Spleen (tissue), 11 donors: ENCODE data around the gene HFE. TPM values are rescaled to one million over a fixed set of nuclear protein-coding genes. Genes with fewer than 3 reads are reported as not detected.

Source experiments
- DNase-seq: peaks from one replicate; pipeline ENCODE4 v3.0.0-alpha.2; 2020
- H3K27ac ChIP-seq, 8 donors: fragments of 200-600 bp; sonication (generic) in 7 of 8; 1 replicate in 4 of 8; 2 replicates in 4 of 8; pipeline versions ENCODE4 v1.5.0 to v1.8.0; 2016 to 2021; ENCODE audit warnings: inconsistent platforms in 4 of 8, mild to moderate bottlenecking in 4 of 8, moderate library complexity in 1 of 8
- H3K27me3 ChIP-seq, 7 donors: fragments of 200-600 bp; sonication (generic) in 6 of 7; replicated peaks in 1 of 7; 1 replicate in 4 of 7; 2 replicates in 3 of 7; pipeline versions ENCODE4 v1.5.0 to v1.8.0; 2016 to 2021; ENCODE audit warnings: inconsistent platforms in 3 of 7, mild to moderate bottlenecking in 1 of 7
- H3K36me3 ChIP-seq, 6 donors: fragments of 200-600 bp; sonication (generic) in 5 of 6; 1 replicate in 4 of 6; 2 replicates in 2 of 6; pipeline versions ENCODE4 v1.5.0 to v1.8.0; 2016 to 2021; ENCODE audit warnings: inconsistent platforms in 2 of 6
- H3K4me1 ChIP-seq, 6 donors: fragments of 200-600 bp; sonication (generic) in 5 of 6; 1 replicate in 3 of 6; 2 replicates in 3 of 6; pipeline versions ENCODE4 v1.5.0 to v1.8.0; 2016 to 2021; ENCODE audit warnings: inconsistent platforms in 3 of 6
- H3K4me3 ChIP-seq, 8 donors: fragments of 200-600 bp; sonication (generic) in 7 of 8; 1 replicate in 4 of 8; 2 replicates in 4 of 8; pipeline versions ENCODE4 v1.5.0 to v1.8.0; 2016 to 2021; ENCODE audit warnings: inconsistent platforms in 4 of 8, mild to moderate bottlenecking in 4 of 8, moderate library complexity in 2 of 8
- H3K9me3 ChIP-seq, 8 donors: fragments of 200-600 bp; sonication (generic) in 7 of 8; 1 replicate in 4 of 8; 2 replicates in 4 of 8; pipeline versions ENCODE4 v1.5.0 to v1.8.0; 2016 to 2021; ENCODE audit warnings: inconsistent platforms in 4 of 8
- POLR2A ChIP-seq, 3 donors: fragments of 450-650 bp; IDR thresholded peaks; one replicate each; pipeline ENCODE4 v1.5.1; 2017; ENCODE audit warnings: antibody characterized with exemption in 3 of 3, mild to moderate bottlenecking in 1 of 3
- POLR2AphosphoS5 ChIP-seq, 3 donors: sonication (generic); formaldehyde crosslinking; IDR thresholded peaks; one replicate each; pipeline ENCODE4 v1.5.1; 2017; ENCODE audit warnings: antibody characterized with exemption in 3 of 3
- WGBS, 5 donors: extraction: QIAGEN DNeasy Blood & Tissue Kit in 3 of 5; methylation state at CpG; one replicate each; pipeline versions ENCODE4 v1.1.5 to v1.1.7; 2013 to 2018; 5-methylcytosine and 5-hydroxymethylcytosine counted together
- intact Hi-C: fragments of 100-400 bp; cut with DNase I; formaldehyde crosslinking; loops from one replicate; pipeline ENCODE4 v1.15.0; 2023; ENCODE audit warnings: low total_unique reads
- polyA plus RNA-seq, 3 donors: library from polyadenylated mRNA; stranded (reverse); fragments of 200-250 nt; gene quantifications; one replicate each; pipeline ENCODE4 v1.2.1, GENCODE V29; 2013
- total RNA-seq, 7 donors: library from RNA; depleted of rRNA in 3 of 7; stranded (reverse); fragments of >200 nt in 3 of 7; fragmentation: NEBNext Ultra II Directional in 4 of 7; extraction: Animal tissue kit (Norgen Biotek cat#: 25700) in 4 of 7; gene quantifications; one replicate each; pipeline versions ENCODE4 v1.1.0 to v1.2.1, GENCODE V29; 2016 to 2021
- TF ChIP-seq, protein P1 (sequence below), 11 experiments: fragments of 200-600 bp in 7 of 11; fragments of 450-650 bp in 4 of 11; sonication (generic) in 4 of 11; IDR thresholded peaks in 8 of 11; conservative IDR thresholded peaks in 3 of 11; 1 replicate in 7 of 11; 2 replicates in 4 of 11; pipeline versions ENCODE4 v1.4.0 to v1.8.0; 2016 to 2021; ENCODE audit warnings: antibody characterized with exemption in 11 of 11, inconsistent platforms in 4 of 11, mild to moderate bottlenecking in 1 of 11
- donor health status: healthy with polysubstance abuse.
- donor health status: DM: no; HTN: no; CAD: no; lungs with moderate emphysema.
- donor health status: DM: no; HTN: no; CAD: no.
- donor health status: Bipolar disorder and iron deficiency.
- donor health status: healthy.
- donor health status: DM: no; HTN: no; CAD: no.
- donor health status: DM: yes; HTN: yes; CAD: no.

The HFE gene
- total and polyA plus RNA-seq, 10 donors, result 2.4 to 30.3 (median 14.1) TPM

DNA sequence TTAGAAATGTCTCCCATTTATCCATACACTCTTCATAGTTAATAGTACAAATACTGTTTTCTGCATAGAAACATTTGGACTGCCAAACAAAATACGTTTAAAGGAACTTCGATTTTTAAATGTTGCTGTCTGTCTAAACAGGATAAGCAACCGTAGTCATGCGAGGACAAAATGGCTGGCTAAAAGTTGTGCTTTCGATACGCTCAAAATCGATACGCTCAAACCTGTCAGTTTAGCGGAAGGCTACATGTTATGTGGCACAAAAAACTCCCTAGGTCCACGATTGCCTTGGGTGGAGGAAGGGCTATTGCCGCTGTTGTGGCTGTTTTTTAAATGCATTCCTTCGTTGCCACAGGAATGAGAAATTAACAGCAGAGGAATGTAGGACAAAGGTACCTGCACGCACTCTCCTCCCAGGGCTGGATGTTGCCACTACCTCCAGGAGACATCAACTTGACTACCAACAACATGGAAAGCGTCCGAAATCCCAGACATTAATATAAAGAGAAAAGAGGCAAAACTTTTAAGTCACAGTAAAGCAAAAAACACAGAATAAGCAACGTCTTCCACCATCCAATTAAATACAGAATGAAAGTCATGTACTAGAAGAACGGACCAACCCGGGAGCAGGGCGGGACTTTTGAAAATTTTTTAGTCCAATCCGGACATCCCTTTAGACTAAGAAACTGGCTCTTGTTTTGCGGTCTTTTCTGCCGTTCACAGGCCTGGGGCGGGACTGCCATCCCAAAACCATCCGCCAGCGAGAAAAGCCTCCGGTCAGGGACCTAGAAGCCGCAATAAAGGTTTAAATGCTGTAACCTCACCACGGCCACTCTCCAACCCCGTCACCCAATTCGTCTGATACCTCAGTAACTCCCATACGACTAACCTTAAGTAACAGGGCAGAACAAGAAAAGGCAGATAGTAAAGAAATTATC lies 32.2 kb upstream of the HFE start:
- DNase-seq, result peak; percentile 93
- H3K9me3 ChIP-seq, result no peaks in the 10 kb centered on the region
- WGBS, 5 donors, result 0% methylated on average over 31 of the region's 31 CpGs
- H3K4me3 ChIP-seq, result peak overlapping the region; percentile 25 to 79 (median 56)
- TF ChIP-seq POLR2AphosphoS5 (IDR thresholded peaks at IDR 0.05) (peak in 2 of 3 donors; percentile 53 to 70), POLR2A (IDR thresholded peaks at IDR 0.05) (peak in 2 of 3 donors; percentile 49 to 70)
- TF ChIP-seq, protein P1, sequence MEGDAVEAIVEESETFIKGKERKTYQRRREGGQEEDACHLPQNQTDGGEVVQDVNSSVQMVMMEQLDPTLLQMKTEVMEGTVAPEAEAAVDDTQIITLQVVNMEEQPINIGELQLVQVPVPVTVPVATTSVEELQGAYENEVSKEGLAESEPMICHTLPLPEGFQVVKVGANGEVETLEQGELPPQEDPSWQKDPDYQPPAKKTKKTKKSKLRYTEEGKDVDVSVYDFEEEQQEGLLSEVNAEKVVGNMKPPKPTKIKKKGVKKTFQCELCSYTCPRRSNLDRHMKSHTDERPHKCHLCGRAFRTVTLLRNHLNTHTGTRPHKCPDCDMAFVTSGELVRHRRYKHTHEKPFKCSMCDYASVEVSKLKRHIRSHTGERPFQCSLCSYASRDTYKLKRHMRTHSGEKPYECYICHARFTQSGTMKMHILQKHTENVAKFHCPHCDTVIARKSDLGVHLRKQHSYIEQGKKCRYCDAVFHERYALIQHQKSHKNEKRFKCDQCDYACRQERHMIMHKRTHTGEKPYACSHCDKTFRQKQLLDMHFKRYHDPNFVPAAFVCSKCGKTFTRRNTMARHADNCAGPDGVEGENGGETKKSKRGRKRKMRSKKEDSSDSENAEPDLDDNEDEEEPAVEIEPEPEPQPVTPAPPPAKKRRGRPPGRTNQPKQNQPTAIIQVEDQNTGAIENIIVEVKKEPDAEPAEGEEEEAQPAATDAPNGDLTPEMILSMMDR (IDR thresholded peaks at IDR 0.05 in 8 of 11, conservative IDR thresholded peaks at IDR 0.05 in 3 of 11), result peak in 10 of 11 experiments; percentile 15 to 59 (median 38)
- H3K27me3 ChIP-seq, result no peaks in the 10 kb centered on the region
- H3K27ac ChIP-seq, result peak overlapping the region; percentile 93 to 100 (median 98)
- intact Hi-C loops, result no loop called here
- peaks cover 8 to 42% (median 17%) of the 10 kb centered on the region in 6 donors for H3K4me1 ChIP-seq
- no peaks in the 10 kb centered on the region for H3K36me3 ChIP-seq

DNA sequence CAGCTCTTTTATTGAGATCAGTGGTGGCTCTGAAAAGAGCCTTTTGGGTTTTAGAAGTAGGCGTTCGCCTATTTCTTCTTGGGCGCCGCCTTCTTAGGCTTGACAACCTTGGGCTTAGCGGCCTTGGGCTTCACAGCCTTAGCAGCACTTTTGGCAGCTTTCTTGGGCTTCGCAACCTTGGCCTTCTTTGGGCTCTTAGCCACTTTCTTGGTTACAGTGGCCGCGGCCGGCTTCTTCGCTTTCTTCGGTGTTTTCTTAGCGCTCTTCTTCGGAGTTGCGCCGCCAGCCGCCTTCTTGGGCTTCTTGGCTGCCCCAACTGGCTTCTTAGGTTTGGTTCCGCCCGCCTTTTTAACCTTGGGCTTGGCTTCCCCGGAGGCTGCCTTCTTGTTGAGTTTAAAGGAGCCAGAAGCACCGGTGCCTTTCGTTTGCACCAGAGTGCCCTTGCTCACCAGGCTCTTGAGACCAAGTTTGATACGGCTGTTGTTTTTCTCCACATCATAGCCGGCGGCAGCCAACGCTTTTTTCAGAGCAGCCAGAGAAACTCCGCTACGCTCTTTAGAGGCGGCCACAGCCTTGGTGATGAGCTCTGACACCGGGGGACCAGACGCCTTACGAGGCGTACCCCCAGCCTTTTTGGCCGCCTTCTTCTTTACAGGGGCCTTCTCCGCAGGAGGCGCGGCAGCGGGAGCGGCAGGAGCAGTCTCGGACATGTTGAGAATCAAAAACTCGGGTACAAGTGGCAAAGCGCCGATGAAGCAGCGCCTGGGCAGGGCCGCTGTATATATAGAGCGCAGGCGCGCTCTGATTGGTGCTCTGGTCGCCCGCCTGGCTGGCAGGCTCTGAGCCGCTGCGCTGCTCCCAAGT lies 31.3 kb upstream of the HFE start:
- TF ChIP-seq, protein P1 (IDR thresholded peaks at IDR 0.05 in 8 of 11, conservative IDR thresholded peaks at IDR 0.05 in 3 of 11), result peak in 3 of 11 experiments; percentile 4 to 13 (median 12)
- TF ChIP-seq POLR2A (IDR thresholded peaks at IDR 0.05) (peak; percentile 97 to 99 (median 99)), POLR2AphosphoS5 (IDR thresholded peaks at IDR 0.05) (peak; percentile 100)
- WGBS, 5 donors, result 0 to 1% (median 0%) methylated on average over 46 to 51 of the region's 51 CpGs

DNA sequence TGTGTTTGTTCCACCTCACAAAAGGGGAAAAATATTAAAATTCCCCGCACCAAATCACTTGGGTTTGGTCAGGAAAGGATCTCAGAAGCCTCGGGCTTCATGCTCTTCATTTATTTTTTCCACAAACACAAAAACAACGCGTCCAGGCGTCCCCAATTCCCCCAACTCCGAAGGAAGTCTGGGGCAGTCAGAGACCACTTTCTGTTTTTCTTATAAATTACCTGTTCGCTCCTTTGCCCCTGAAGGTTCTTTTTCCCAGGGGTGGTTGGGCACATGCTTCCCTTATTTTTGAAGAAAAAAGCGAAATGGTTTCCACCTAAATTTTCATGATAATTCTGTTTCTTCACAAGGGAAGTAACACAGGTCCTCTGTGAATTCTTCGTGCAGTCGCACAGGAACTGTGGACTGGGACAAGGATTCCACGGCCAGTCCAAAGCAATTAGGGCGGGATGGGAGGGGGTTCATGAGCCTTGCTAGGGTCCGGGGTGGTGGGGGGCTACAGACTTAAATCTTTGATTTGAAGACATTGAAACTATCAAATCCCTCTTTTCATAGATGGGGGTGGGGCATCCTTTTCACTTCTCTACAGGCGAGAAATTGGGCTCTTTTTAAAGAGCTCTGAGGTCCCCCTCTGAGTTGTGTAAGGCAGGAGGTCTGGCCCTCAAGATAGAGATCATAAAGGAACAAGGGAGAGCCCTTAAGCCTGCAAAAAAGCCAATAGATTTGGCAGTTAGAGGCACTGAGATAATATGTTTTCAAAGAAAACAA lies 30.5 kb upstream of the HFE start:
- Histone ChIP-seq H3K4me3 (peak overlapping the region in 7 of 8 donors; percentile 53 to 79 (median 57)), H3K4me1 (peaks cover 8 to 44% (median 17%) of the 10 kb centered on the region in 6 donors), H3K27me3 (no peaks in the 10 kb centered on the region), H3K9me3 (no peaks in the 10 kb centered on the region), H3K27ac (peak overlapping the region; percentile 93 to 100 (median 98)), H3K36me3 (no peaks in the 10 kb centered on the region)
- intact Hi-C loops, result no loop called here
- no peak for DNase-seq
- TF ChIP-seq POLR2AphosphoS5 (IDR thresholded peaks at IDR 0.05) (no peak), POLR2A (IDR thresholded peaks at IDR 0.05) (no peak)
- TF ChIP-seq, protein P1 (IDR thresholded peaks at IDR 0.05 in 8 of 11, conservative IDR thresholded peaks at IDR 0.05 in 3 of 11), result no peak
- 0 to 1% (median 0%) methylated on average over 14 of the region's 14 CpGs for WGBS, 5 donors

More for the DNA sequence above, 31.3 kb upstream of the HFE start:
- H3K4me1 ChIP-seq, result peaks cover 8 to 44% (median 17%) of the 10 kb centered on the region in 6 donors
- intact Hi-C loops, result no loop called here
- H3K27ac ChIP-seq, result peak overlapping the region; percentile 93 to 100 (median 98)
- no peaks in the 10 kb centered on the region for H3K27me3 ChIP-seq
- no peaks in the 10 kb centered on the region for H3K9me3 ChIP-seq
- H3K4me3 ChIP-seq, result peak overlapping the region; percentile 25 to 79 (median 56)
- DNase-seq, result peak; percentile 98
- H3K36me3 ChIP-seq, result no peaks in the 10 kb centered on the region
